K562 (cell line): ENCODE measurements around the gene CCDC88C. TPM values are rescaled to one million over a fixed set of nuclear protein-coding genes. Genes with fewer than 3 reads are reported as not detected.

Source experiments
- BRD9 ChIP-seq: fragments of 450-650 bp; IDR thresholded peaks from 2 replicates; pipeline ENCODE4 v1.6.1; 2018; ENCODE audit warnings: low read depth; ENCODE audit not compliant: partially characterized antibody
- EP300 ChIP-seq: IDR thresholded peaks from 2 replicates; pipeline ENCODE4 v1.6.1; 2012; ENCODE audit warnings: low read length, improper control_type of control experiment
- HIVEP1 ChIP-seq: fragments of 250-450 bp; sonication (Bioruptor Pico); IDR thresholded peaks from 2 replicates; pipeline ENCODE4 v1.4.0; 2020; ENCODE audit warnings: mild to moderate bottlenecking
- KAT2B ChIP-seq: IDR thresholded peaks from one replicate; pipeline ENCODE4 v1.6.1; 2012; ENCODE audit warnings: low read depth, mild to moderate bottlenecking, control low read depth, inconsistent platforms, low read length, moderate library complexity
- LEF1 ChIP-seq: fragments of 450-650 bp; IDR thresholded peaks from 2 replicates; pipeline ENCODE4 v1.6.1; 2016; ENCODE audit warnings: mild to moderate bottlenecking
- PHB2 ChIP-seq: fragments of 450-650 bp; IDR thresholded peaks from 2 replicates; pipeline ENCODE4 v1.6.1; 2017; ENCODE audit warnings: low read depth
- POLR3A ChIP-seq: IDR thresholded peaks from 2 replicates; pipeline ENCODE4 v1.6.1; 2011; ENCODE audit warnings: borderline replicate concordance, mild to moderate bottlenecking, moderate library complexity; ENCODE audit not compliant: insufficient read length, insufficient read depth; ENCODE audit errors: extremely low read depth
- ZNF133 ChIP-seq: fragments of 250-450 bp; sonication (Bioruptor Pico); IDR thresholded peaks from 2 replicates; pipeline ENCODE4 v1.4.0; 2020; ENCODE audit warnings: mild to moderate bottlenecking
- ZNF212 ChIP-seq: fragments of 450-650 bp; formaldehyde crosslinking; IDR thresholded peaks from 2 replicates; pipeline ENCODE4 v1.4.0; 2020; ENCODE audit warnings: mild to moderate bottlenecking
- ZNF311 ChIP-seq: fragments of 250-450 bp; sonication (Bioruptor Pico); IDR thresholded peaks from 2 replicates; pipeline ENCODE4 v1.4.0; 2020; ENCODE audit warnings: mild to moderate bottlenecking, moderate library complexity
- ZSCAN29 ChIP-seq: fragments of 450-650 bp; IDR thresholded peaks from 2 replicates; pipeline ENCODE4 v1.6.1; 2017
- polyA plus RNA-seq, 8 experiments: library from polyadenylated mRNA; depleted of rRNA in 4 of 8; stranded (reverse) in 5 of 8; unstranded in 3 of 8; fragments of >200 nt; fragmentation: Nextera tagmentation in 2 of 8; fragmentation: Illumina TruSeq in 1 of 8; extraction: Ambion mirVana in 2 of 8; extraction: Trizol in 1 of 8; gene quantifications; 2 replicates each; pipeline versions ENCODE4 v1.2.1 to v1.2.3, GENCODE V29; 2011 to 2014; ENCODE audit warnings: inconsistent platforms in 1 of 8, missing spikeins in 1 of 8
- total RNA-seq, 7 experiments: library from RNA; depleted of rRNA in 6 of 7; stranded (reverse); fragments of >200 nt in 6 of 7; fragmentation: Illumina TruSeq in 2 of 7; extraction: Trizol in 2 of 7; gene quantifications; 2 replicates each; pipeline versions ENCODE4 v1.2.1 to v1.2.3, GENCODE V29; 2011 to 2021; ENCODE audit warnings: low replicate concordance in 1 of 7
- TF ChIP-seq, protein P1 (sequence below): fragments of 200-400 bp; formaldehyde crosslinking; IDR thresholded peaks from 2 replicates; pipeline ENCODE4 v1.6.1; 2017; ENCODE audit warnings: mild to moderate bottlenecking, low read depth, low read length, moderate library complexity
- TF ChIP-seq, protein P2 (sequence below): fragments of 250-450 bp; sonication (Bioruptor Pico); IDR thresholded peaks from 2 replicates; pipeline ENCODE4 v1.4.0; 2020; ENCODE audit warnings: mild to moderate bottlenecking
- TF ChIP-seq, protein P3 (sequence below): fragments of 450-650 bp; IDR thresholded peaks from 2 replicates; pipeline ENCODE4 v1.6.1; 2016; ENCODE audit warnings: mild to moderate bottlenecking, moderate library complexity

CCDC88C gene
- total and polyA plus RNA-seq, 9 of the 15 experiments (the other 6 are each of a cell fraction or from before 2014, with no cell fraction given), result 0.62 to 22.5 (median 10.7) TPM

DNA sequence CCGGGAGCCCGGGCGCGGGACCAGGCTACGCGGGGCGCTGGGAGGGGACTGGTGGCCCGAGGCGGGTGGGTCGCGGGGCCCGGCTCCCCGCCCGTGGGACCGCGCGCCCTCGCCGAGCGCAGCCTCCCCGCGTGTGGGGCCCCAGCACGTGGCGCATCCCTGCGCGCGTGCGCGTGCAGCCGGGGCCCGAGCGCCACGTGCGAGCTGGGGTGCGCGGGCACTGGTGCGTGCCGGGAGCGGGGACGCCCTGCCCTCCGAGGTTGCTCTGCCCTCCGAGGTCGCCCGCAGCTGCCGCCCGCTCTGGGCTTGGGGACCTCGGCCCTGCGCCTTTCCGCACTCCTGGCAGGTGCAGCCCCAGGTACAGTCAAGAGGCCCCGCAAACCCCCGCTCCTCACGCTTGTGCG, 365 bp upstream of the CCDC88C start (continued):
- TF ChIP-seq, protein P1, sequence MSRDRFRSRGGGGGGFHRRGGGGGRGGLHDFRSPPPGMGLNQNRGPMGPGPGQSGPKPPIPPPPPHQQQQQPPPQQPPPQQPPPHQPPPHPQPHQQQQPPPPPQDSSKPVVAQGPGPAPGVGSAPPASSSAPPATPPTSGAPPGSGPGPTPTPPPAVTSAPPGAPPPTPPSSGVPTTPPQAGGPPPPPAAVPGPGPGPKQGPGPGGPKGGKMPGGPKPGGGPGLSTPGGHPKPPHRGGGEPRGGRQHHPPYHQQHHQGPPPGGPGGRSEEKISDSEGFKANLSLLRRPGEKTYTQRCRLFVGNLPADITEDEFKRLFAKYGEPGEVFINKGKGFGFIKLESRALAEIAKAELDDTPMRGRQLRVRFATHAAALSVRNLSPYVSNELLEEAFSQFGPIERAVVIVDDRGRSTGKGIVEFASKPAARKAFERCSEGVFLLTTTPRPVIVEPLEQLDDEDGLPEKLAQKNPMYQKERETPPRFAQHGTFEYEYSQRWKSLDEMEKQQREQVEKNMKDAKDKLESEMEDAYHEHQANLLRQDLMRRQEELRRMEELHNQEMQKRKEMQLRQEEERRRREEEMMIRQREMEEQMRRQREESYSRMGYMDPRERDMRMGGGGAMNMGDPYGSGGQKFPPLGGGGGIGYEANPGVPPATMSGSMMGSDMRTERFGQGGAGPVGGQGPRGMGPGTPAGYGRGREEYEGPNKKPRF, result no peak
- TF ChIP-seq BRD9 (no peak), ZSCAN29 (no peak), LEF1 (no peak), ZNF133 (CRISPR knock-in tag) (no peak), ZNF212 (CRISPR knock-in tag) (no peak), HIVEP1 (CRISPR knock-in tag) (no peak), POLR3A (no peak), KAT2B (no peak), PHB2 (no peak), EP300 (no peak), ZNF311 (no peak)
- TF ChIP-seq, protein P2, sequence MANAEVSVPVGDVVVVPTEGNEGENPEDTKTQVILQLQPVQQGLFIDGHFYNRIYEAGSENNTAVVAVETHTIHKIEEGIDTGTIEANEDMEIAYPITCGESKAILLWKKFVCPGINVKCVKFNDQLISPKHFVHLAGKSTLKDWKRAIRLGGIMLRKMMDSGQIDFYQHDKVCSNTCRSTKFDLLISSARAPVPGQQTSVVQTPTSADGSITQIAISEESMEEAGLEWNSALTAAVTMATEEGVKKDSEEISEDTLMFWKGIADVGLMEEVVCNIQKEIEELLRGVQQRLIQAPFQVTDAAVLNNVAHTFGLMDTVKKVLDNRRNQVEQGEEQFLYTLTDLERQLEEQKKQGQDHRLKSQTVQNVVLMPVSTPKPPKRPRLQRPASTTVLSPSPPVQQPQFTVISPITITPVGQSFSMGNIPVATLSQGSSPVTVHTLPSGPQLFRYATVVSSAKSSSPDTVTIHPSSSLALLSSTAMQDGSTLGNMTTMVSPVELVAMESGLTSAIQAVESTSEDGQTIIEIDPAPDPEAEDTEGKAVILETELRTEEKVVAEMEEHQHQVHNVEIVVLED (CRISPR knock-in tag), result no peak
- TF ChIP-seq, protein P3, sequence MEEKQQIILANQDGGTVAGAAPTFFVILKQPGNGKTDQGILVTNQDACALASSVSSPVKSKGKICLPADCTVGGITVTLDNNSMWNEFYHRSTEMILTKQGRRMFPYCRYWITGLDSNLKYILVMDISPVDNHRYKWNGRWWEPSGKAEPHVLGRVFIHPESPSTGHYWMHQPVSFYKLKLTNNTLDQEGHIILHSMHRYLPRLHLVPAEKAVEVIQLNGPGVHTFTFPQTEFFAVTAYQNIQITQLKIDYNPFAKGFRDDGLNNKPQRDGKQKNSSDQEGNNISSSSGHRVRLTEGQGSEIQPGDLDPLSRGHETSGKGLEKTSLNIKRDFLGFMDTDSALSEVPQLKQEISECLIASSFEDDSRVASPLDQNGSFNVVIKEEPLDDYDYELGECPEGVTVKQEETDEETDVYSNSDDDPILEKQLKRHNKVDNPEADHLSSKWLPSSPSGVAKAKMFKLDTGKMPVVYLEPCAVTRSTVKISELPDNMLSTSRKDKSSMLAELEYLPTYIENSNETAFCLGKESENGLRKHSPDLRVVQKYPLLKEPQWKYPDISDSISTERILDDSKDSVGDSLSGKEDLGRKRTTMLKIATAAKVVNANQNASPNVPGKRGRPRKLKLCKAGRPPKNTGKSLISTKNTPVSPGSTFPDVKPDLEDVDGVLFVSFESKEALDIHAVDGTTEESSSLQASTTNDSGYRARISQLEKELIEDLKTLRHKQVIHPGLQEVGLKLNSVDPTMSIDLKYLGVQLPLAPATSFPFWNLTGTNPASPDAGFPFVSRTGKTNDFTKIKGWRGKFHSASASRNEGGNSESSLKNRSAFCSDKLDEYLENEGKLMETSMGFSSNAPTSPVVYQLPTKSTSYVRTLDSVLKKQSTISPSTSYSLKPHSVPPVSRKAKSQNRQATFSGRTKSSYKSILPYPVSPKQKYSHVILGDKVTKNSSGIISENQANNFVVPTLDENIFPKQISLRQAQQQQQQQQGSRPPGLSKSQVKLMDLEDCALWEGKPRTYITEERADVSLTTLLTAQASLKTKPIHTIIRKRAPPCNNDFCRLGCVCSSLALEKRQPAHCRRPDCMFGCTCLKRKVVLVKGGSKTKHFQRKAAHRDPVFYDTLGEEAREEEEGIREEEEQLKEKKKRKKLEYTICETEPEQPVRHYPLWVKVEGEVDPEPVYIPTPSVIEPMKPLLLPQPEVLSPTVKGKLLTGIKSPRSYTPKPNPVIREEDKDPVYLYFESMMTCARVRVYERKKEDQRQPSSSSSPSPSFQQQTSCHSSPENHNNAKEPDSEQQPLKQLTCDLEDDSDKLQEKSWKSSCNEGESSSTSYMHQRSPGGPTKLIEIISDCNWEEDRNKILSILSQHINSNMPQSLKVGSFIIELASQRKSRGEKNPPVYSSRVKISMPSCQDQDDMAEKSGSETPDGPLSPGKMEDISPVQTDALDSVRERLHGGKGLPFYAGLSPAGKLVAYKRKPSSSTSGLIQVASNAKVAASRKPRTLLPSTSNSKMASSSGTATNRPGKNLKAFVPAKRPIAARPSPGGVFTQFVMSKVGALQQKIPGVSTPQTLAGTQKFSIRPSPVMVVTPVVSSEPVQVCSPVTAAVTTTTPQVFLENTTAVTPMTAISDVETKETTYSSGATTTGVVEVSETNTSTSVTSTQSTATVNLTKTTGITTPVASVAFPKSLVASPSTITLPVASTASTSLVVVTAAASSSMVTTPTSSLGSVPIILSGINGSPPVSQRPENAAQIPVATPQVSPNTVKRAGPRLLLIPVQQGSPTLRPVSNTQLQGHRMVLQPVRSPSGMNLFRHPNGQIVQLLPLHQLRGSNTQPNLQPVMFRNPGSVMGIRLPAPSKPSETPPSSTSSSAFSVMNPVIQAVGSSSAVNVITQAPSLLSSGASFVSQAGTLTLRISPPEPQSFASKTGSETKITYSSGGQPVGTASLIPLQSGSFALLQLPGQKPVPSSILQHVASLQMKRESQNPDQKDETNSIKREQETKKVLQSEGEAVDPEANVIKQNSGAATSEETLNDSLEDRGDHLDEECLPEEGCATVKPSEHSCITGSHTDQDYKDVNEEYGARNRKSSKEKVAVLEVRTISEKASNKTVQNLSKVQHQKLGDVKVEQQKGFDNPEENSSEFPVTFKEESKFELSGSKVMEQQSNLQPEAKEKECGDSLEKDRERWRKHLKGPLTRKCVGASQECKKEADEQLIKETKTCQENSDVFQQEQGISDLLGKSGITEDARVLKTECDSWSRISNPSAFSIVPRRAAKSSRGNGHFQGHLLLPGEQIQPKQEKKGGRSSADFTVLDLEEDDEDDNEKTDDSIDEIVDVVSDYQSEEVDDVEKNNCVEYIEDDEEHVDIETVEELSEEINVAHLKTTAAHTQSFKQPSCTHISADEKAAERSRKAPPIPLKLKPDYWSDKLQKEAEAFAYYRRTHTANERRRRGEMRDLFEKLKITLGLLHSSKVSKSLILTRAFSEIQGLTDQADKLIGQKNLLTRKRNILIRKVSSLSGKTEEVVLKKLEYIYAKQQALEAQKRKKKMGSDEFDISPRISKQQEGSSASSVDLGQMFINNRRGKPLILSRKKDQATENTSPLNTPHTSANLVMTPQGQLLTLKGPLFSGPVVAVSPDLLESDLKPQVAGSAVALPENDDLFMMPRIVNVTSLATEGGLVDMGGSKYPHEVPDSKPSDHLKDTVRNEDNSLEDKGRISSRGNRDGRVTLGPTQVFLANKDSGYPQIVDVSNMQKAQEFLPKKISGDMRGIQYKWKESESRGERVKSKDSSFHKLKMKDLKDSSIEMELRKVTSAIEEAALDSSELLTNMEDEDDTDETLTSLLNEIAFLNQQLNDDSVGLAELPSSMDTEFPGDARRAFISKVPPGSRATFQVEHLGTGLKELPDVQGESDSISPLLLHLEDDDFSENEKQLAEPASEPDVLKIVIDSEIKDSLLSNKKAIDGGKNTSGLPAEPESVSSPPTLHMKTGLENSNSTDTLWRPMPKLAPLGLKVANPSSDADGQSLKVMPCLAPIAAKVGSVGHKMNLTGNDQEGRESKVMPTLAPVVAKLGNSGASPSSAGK, result no peak
